Skeletal muscle satellite cell (primary cell): ENCODE data around the gene HIP1R.

ENCODE experiments used
- H3K27me3 ChIP-seq: 2 replicates; pipeline ENCODE4 v1.7.0; 2013; ENCODE audit warnings: low read length; ENCODE audit not compliant: control insufficient read depth, insufficient read depth
- H3K36me3 ChIP-seq: 2 replicates; pipeline ENCODE4 v1.7.0; 2013; ENCODE audit warnings: mild to moderate bottlenecking, control low read depth, low read length; ENCODE audit not compliant: insufficient read depth
- H3K4me1 ChIP-seq: 2 replicates; pipeline ENCODE4 v1.7.0; 2013; ENCODE audit warnings: low read length; ENCODE audit not compliant: control insufficient read depth, insufficient read depth
- H3K4me2 ChIP-seq: 2 replicates; pipeline ENCODE4 v1.7.0; 2013; ENCODE audit warnings: mild to moderate bottlenecking, low read length
- H3K4me3 ChIP-seq: 2 replicates; pipeline ENCODE4 v1.7.0; 2013; ENCODE audit warnings: low read length
- H3K9ac ChIP-seq: 2 replicates; pipeline ENCODE4 v1.7.0; 2013; ENCODE audit warnings: mild to moderate bottlenecking, low read depth, low read length, moderate library complexity
- H3K9me3 ChIP-seq: replicated peaks from 2 replicates; pipeline ENCODE4 v1.7.0; 2013; ENCODE audit warnings: mild to moderate bottlenecking, control low read depth, low read length

Gene HIP1R

DNA sequence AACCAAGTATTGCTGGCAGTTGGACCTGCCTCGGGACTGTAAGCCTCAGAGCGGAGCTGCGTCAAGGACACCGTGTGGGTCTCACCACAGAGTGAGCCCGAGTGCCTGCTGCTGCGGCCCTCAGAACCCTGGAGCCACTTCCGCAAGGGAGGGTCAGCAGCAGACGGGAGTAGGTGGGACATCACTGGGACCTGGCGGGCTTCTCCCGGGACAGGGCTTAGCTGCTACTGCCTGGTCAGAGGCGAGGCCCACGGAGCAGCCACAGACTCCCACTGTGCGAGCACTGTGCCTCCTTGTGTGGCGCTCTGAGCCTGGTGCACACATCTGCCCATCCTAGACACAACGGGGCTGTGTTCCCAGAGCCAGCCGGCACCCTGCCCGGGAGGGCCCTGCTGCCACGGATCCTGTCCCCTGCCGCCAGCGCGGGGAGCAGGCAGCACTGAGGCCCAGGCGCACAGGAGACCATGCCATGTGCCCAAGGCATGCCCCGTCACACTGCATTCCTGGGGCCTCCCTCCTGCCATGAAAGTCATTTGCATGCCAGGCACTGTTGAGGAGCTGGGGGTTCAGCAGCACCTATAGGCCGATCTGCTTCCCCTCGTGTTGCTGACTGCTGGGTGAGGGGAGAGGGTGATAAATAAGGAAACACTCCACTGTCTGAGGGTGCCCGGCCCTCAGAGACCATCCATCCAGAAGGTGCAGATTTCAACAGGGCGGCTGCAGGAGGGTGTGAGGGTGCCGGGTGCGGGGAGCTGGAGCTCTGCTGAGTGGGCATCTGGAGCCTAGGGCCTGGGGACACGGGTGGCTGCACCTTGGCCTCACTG is 10.0 kb downstream of the HIP1R start:
- Histone ChIP-seq H3K4me2 (no peak overlapping the region), H3K9ac (no peak overlapping the region), H3K36me3 (peaks cover 6% of the 10 kb centered on the region), H3K9me3 (no peaks in the 10 kb centered on the region), H3K27me3 (no peaks in the 10 kb centered on the region), H3K4me1 (peaks cover 19% of the 10 kb centered on the region), H3K4me3 (no peak overlapping the region)

DNA sequence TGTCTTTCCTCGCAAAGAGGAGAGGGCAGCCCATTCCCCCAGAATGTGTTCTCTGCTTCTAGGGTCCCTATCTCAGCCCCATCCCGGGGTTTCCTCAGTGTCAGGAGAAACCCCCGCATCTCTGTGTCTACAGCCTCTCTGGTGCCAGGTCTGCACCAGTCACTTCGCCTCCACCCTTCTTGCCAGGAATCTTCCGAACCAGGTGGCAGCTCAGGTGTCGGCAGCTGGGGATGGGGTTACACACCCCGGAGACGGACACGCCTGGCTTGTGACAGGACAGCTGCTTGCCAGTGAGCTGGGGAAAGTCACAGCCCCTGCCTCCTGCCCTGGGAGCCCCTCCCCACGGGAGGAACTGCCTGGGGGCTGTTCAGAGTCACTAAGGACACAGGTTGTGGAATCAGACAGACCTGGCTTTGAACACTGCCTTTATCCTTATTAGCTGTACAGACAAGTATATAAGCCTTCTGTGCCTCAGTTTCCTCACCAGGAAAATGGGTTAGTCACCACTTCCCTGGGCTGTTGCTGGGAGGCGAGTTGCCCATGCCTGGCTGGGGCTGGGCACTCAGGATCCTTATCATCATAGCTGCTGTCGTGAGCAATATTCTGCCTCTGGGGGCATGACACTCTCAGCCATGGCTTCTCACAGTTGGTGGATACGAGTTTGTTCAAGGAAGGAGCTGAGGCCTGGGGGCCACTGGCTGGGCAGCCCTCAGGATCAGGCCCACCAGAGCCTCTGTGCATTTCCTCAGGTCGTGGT is 10.8 kb downstream of the HIP1R start:
- Histone ChIP-seq H3K4me3 (no peak overlapping the region), H3K4me2 (no peak overlapping the region), H3K9ac (no peak overlapping the region), H3K4me1 (peaks cover 15% of the 10 kb centered on the region), H3K27me3 (no peaks in the 10 kb centered on the region), H3K36me3 (peaks cover 6% of the 10 kb centered on the region), H3K9me3 (no peaks in the 10 kb centered on the region)

DNA sequence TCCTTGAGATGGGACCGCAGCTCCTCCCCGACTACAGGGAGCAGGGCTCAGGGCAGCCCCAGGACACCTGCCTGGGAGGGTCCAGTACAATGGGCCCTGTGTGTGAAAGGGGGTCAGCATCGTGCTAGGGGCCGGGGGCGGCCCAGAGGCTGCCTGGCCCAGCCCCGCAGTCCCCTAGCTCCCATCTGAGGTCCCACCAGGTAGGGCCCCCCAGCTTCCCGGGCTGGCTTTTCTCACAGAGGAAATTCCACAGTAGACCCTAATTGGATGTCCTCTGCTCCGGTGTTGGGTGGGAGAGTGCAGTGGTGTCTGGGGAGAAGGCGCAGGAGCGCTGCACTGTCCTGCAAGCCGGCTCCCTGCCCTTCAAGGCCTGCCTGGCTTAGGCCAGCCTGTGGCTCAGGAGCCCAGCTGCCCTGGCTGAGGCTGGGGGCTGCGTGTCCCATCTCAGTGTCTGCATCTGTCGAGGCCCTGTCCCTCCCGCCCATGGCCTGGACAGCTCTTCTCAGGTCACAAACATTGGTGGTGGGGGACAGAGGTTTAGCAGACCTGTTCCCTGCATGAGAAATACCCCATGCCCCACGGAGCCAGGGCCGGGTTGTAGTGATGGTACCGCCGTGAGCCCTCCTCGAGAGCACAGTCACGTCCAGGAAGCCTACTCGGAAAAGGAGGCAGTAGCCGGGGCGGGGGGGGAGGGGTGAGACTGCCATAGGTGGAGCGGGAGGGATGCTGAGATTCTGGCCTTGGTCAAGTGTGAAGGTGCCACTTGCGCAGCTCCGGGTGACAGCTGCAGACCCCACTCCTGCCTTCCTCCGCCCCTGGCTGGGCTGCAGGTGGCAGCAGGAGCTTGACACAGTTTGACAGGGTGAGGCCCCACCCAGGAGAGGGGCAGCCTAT is 11.6 kb downstream of the HIP1R start:
- Histone ChIP-seq H3K4me2 (no peak overlapping the region), H3K4me1 (peaks cover 15% of the 10 kb centered on the region), H3K27me3 (no peaks in the 10 kb centered on the region), H3K9me3 (no peaks in the 10 kb centered on the region), H3K9ac (no peak overlapping the region), H3K36me3 (peaks cover 6% of the 10 kb centered on the region), H3K4me3 (no peak overlapping the region)

DNA sequence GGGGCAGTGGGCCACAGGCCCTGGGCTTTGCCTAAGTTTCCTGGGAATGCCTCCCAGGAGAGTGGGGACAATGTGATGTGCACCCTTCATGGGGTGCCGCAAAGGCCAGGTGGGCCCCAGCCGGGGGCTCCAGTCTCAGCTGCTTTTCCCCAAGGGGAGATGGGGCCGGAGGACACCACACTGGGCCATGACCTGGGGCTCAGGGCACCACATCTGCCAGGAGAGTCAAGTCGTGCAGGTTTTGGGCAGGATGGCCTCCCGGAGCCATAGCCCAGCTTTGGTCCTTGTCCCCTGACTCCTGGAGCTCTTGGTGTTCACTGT is 12.2 kb downstream of the HIP1R start:
- Histone ChIP-seq H3K9ac (no peak overlapping the region), H3K4me3 (no peak overlapping the region), H3K4me2 (no peak overlapping the region), H3K27me3 (no peaks in the 10 kb centered on the region), H3K36me3 (peaks cover 4% of the 10 kb centered on the region), H3K4me1 (peaks cover 19% of the 10 kb centered on the region), H3K9me3 (no peaks in the 10 kb centered on the region)

DNA sequence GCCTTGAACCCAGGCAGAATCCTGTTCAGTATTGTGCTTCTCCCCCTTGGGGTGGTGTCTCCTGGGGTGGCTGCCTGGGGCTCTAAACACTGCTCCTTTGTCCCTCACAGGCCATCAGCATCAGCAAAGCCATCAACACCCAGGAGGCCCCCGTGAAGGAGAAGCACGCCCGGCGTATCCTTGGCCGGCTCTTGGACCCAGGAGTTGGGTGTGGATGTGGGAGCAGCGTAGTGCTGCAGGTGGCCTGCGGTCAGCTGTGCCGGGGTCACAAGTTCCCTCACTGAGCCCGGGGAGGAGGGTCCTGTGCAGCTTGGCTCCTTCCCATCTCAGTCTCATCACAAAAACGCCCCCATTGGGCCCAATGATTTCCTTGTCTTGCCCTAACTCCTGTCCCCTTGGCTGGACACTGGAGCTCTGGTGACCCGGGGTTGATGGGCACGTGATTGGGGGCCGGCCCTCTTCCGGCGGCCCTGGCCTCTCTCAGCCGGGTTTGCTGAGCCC is 12.7 kb downstream of the HIP1R start:
- H3K36me3 ChIP-seq = peaks cover 4% of the 10 kb centered on the region
- H3K9ac ChIP-seq = no peak overlapping the region
- no peak overlapping the region for H3K4me3 ChIP-seq
- H3K4me1 ChIP-seq = peaks cover 24% of the 10 kb centered on the region
- no peak overlapping the region for H3K4me2 ChIP-seq
- H3K27me3 ChIP-seq = no peaks in the 10 kb centered on the region
- H3K9me3 ChIP-seq = no peaks in the 10 kb centered on the region

DNA sequence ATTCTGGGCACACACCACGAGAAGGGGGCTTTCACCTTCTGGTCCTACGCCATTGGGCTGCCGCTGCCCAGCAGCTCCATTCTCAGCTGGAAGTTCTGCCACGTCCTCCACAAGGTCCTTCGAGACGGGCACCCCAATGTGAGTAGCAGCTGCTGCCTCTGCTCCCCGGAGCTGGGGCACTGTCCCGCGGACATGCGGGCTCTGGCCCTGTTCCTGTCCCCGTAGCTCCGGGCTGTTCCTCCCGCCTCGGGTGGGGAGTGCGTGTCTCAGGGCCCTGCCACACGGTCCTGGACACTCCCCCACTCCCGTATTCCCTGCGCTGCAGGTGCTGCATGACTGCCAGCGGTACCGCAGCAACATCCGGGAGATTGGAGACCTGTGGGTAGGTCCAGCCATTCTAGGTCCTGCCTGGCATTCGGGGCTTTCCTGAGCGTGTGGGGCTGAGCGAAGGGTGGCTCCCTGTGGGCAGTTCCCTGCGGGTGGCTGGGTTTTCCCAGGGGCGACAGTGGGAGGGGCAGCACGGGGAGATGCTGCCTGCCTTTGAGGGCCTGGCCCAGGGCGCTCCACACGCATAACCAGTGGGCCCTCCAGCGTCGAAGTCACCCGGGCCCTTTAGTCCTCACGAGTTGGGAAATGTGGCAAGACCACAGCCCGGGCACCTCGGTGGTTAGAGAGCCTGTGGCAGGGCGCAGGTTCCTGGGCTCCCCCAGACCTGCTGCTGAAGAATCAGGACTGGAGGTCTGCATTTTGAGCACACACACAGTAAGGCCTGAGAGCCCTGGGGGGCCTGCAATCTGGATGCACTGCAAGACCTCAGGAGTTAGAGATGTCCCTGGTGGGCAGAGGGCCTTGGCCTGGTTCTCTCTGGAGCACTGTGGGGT is 13.5 kb downstream of the HIP1R start:
- Histone ChIP-seq H3K27me3 (no peaks in the 10 kb centered on the region), H3K4me1 (peaks cover 28% of the 10 kb centered on the region), H3K36me3 (peaks cover 4% of the 10 kb centered on the region), H3K4me2 (no peak overlapping the region), H3K9ac (no peak overlapping the region), H3K9me3 (no peaks in the 10 kb centered on the region), H3K4me3 (no peak overlapping the region)

DNA sequence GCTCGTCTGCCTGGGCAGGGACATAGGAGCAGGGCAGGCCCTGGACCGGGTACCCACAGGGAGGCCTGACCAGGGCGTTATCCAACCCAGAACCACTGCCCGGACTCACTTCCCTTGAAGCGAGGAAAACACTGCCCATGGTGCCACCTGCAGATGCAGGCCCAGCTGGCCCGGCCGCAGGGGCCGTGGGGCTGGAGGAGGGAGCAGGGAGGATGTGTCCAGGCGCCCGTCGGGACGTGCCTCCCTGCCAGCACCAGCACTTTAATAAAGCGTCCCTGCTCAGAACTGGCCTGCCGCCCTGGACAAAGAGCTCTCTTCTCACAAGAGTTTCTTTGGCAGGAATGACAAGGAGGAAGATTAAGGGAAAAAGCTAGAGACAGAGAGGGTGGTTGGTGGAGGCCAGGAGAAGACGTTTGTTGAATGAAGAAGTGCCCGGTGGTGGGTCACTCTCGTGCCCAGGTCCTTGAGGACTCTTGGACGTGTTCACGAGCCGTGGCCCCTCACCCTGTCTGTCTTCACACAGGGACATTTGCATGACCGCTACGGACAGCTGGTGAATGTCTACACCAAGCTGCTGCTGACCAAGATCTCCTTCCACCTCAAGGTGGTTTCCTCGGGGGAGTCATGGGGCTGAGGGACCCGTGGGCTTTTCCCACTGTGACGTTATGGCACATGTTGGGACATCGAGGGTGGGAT is 14.2 kb downstream of the HIP1R start:
- Histone ChIP-seq H3K4me2 (no peak overlapping the region), H3K9ac (no peak overlapping the region), H3K4me3 (no peak overlapping the region), H3K27me3 (no peaks in the 10 kb centered on the region), H3K9me3 (no peaks in the 10 kb centered on the region), H3K4me1 (peaks cover 30% of the 10 kb centered on the region), H3K36me3 (peaks cover 7% of the 10 kb centered on the region)

DNA sequence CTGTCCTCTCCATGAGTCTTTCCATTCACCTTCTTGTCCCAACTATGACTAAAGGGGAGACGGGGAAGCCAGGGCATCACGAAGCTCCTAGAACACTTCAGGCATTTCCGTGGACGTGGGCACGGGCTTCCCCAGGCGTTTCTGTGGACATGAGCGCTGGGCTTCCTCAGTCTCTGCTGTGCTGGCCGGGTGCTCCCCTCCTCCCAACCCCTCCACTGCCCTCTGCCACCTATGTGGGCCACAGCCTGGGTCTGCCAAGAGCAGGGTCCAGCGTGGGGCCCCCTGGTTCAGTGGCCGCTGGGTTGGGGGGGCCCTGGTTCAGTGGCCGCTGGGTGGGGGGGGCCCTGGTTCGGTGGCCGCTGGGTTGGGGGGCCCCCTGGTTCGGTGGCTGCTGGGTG is 14.8 kb downstream of the HIP1R start:
- Histone ChIP-seq H3K9me3 (no peaks in the 10 kb centered on the region), H3K36me3 (peaks cover 13% of the 10 kb centered on the region), H3K4me2 (no peak overlapping the region), H3K4me3 (no peak overlapping the region), H3K4me1 (peaks cover 30% of the 10 kb centered on the region), H3K9ac (no peak overlapping the region), H3K27me3 (no peaks in the 10 kb centered on the region)

DNA sequence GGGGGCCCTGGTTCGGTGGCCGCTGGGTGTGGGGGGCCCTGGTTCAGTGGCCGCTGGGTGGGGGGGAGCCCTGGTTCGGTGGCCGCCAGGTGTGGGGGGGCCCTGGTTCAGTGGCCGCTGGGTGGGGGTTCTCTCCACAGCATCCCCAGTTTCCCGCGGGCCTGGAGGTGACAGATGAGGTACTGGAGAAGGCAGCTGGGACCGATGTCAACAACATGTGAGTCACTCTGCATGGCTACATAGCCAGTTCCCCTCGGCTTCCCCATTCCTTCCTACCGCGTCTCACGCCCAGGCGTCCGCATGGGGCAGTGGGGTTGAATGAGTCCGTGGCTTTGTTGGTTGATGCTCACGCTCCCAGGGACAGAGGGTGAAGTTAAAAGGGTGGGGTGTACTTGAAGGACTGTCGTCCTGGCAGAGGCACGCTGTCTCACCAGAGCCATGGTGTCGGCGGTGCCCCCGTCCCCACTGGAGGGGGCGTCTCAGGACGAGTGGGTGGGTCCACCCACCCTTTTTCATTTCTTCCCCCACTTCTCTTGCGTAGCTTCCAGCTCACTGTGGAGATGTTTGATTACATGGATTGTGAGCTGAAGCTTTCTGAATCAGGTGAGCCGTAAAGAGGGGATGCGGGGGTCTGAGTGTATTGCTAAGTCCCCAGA is 15.6 kb downstream of the HIP1R start:
- Histone ChIP-seq H3K4me2 (no peak overlapping the region), H3K4me1 (peaks cover 30% of the 10 kb centered on the region), H3K9ac (no peak overlapping the region), H3K36me3 (peaks cover 19% of the 10 kb centered on the region), H3K4me3 (no peak overlapping the region), H3K9me3 (no peaks in the 10 kb centered on the region), H3K27me3 (no peaks in the 10 kb centered on the region)

DNA sequence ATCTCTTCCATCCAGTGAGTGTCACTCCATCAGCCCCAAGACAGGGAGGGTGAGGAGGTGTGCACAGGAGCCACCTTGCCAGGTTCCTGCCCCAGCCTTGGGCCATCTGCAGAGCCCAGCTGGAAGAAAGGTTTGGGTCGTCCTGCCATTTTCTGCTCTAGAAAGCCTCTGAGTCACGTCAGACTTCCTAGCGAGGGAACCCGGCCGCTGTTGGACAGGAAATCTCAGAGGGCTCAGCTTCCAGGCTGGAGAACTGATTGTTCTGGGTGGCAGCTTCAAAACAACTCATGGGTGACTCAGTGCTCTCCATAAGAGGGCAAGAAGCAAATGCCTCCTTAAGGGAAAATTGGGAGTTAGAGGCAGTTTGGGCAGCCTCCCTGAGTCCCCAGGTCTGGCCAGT is 16.6 kb downstream of the HIP1R start:
- H3K27me3 ChIP-seq = no peaks in the 10 kb centered on the region
- peak overlapping the region; percentile 19 for H3K9ac ChIP-seq
- peaks cover 24% of the 10 kb centered on the region for H3K36me3 ChIP-seq

More for the DNA sequence above, 16.6 kb downstream of the HIP1R start:
- peak overlapping the region; percentile 67 for H3K4me2 ChIP-seq
- H3K4me1 ChIP-seq = peaks cover 30% of the 10 kb centered on the region
- H3K9me3 ChIP-seq = no peaks in the 10 kb centered on the region
- peak overlapping the region; percentile 29 for H3K4me3 ChIP-seq
